Measurements from ENCODE around the gene LRPAP1.

The LRPAP1 gene

DNA sequence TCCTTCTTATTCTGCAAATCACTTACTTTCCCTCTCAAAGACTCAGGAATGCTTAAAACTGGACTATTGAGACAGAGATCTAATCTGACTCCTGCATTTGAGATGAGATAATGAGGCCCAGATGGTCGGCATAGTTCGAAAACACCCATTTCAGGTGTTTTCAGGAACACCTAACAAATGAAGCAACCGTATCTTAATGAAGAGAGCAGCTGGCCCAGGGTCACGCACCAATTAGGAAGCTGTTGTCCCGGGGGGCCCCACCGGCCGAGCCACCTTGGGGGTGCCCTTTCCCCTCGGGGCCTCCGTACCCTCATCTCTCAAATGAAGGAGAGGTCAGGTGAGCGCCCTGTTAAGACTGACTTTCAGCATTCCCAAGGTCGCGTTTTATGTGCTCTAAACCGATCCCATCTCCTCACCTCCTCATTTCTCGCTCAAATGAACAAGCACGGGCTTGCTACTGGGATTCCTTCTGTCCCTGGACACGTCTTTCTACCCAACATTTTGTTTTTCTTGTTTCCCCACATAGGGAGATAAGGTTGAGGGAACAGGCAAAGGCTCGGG, 824 bp downstream of the LRPAP1 start:
- no CpG with 5 or more reads among the region's 17 CpGs for WGBS (ENCODE audit: insufficient coverage, insufficient read length)
- no peak for DNase-seq (ENCODE audit: low read depth, low spot score)
- no peak overlapping the region for H3K27ac ChIP-seq (ENCODE audit: low read length)
- peak overlapping the region; percentile 75; the same call in 1 of the 2 replicates for H3K4me3 ChIP-seq (ENCODE audit: low read length)
- no peaks in the 10 kb centered on the region for H3K27me3 ChIP-seq (ENCODE audit: control insufficient read depth, insufficient read depth, low read length)
- no peaks in the 10 kb centered on the region for H3K9me3 ChIP-seq (ENCODE audit: control insufficient read depth, insufficient read depth, low read length)
- peaks cover 4% of the 10 kb centered on the region; the same call in 1 of the 2 replicates for H3K4me1 ChIP-seq (ENCODE audit: control insufficient read depth, insufficient read depth, low read length)
- H3K36me3 ChIP-seq (ENCODE audit: control insufficient read depth, insufficient read depth, low read length) = peaks cover 6% of the 10 kb centered on the region; the same call in 1 of the 2 replicates

GRCh38 chr4:3530663-3531254, 1.5 kb downstream of the LRPAP1 start:
- H3K4me3 ChIP-seq (ENCODE audit: low read length) = no peak overlapping the region

DNA sequence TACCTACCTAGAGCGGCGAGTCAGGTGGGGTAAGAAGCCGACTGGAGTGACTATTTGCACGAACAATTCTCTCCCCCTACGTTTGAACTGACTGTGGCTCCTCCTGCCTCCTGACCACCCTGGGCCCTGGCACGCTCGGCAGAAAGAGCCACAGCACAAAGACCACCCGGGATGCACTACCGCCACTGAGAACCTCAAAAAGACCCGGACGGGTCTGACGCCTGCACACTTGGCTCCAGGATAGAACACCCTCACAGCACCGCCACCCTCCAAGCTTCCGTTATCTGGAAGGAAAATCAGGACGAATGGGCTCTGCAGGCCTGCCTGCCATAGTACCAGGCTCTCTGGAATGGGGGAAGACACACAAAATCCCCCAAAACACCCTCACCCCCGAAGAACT, 2.2 kb downstream of the LRPAP1 start:
- no CpG with 5 or more reads among the region's 16 CpGs for WGBS (ENCODE audit: insufficient coverage, insufficient read length)
- H3K4me1 ChIP-seq (ENCODE audit: control insufficient read depth, insufficient read depth, low read length) = peaks cover 4% of the 10 kb centered on the region; the same call in 1 of the 2 replicates

More at GRCh38 chr4:3530663-3531254, 1.5 kb downstream of the LRPAP1 start:
- DNase-seq (ENCODE audit: low read depth, low spot score) = no peak
- H3K4me1 ChIP-seq (ENCODE audit: control insufficient read depth, insufficient read depth, low read length) = peaks cover 4% of the 10 kb centered on the region; the same call in 1 of the 2 replicates
- no CpG with 5 or more reads among the region's 18 CpGs for WGBS (ENCODE audit: insufficient coverage, insufficient read length)
- no peaks in the 10 kb centered on the region for H3K9me3 ChIP-seq (ENCODE audit: control insufficient read depth, insufficient read depth, low read length)
- peaks cover 6% of the 10 kb centered on the region; the same call in 1 of the 2 replicates for H3K36me3 ChIP-seq (ENCODE audit: control insufficient read depth, insufficient read depth, low read length)
- H3K27ac ChIP-seq (ENCODE audit: low read length) = no peak overlapping the region
- H3K27me3 ChIP-seq (ENCODE audit: control insufficient read depth, insufficient read depth, low read length) = no peaks in the 10 kb centered on the region

GRCh38 chr4:3529363-3529762, 2.9 kb downstream of the LRPAP1 start:
- H3K4me3 ChIP-seq (ENCODE audit: low read length) = no peak overlapping the region
- H3K36me3 ChIP-seq (ENCODE audit: control insufficient read depth, insufficient read depth, low read length) = peaks cover 13% of the 10 kb centered on the region
- DNase-seq (ENCODE audit: low read depth, low spot score) = no peak
- H3K27ac ChIP-seq (ENCODE audit: low read length) = no peak overlapping the region
- peaks cover 4% of the 10 kb centered on the region; the same call in 1 of the 2 replicates for H3K4me1 ChIP-seq (ENCODE audit: control insufficient read depth, insufficient read depth, low read length)
- H3K27me3 ChIP-seq (ENCODE audit: control insufficient read depth, insufficient read depth, low read length) = no peaks in the 10 kb centered on the region
- WGBS (ENCODE audit: insufficient coverage, insufficient read length) = no CpG with 5 or more reads among the region's 12 CpGs
- H3K9me3 ChIP-seq (ENCODE audit: control insufficient read depth, insufficient read depth, low read length) = no peaks in the 10 kb centered on the region

More for the DNA sequence above, 2.2 kb downstream of the LRPAP1 start:
- Histone ChIP-seq H3K27ac (ENCODE audit: low read length) (no peak overlapping the region), H3K9me3 (ENCODE audit: control insufficient read depth, insufficient read depth, low read length) (no peaks in the 10 kb centered on the region), H3K27me3 (ENCODE audit: control insufficient read depth, insufficient read depth, low read length) (no peaks in the 10 kb centered on the region), H3K4me3 (ENCODE audit: low read length) (no peak overlapping the region), H3K36me3 (ENCODE audit: control insufficient read depth, insufficient read depth, low read length) (peaks cover 7% of the 10 kb centered on the region)
- no peak for DNase-seq (ENCODE audit: low read depth, low spot score)

- no CpG with 5 or more reads among the region's 27 CpGs for WGBS (ENCODE audit: insufficient coverage, insufficient read length)
- no peak for DNase-seq (ENCODE audit: low read depth, low spot score)
- 0 out of 2 replicates have a peak, but pooled peaks cover 2% of the 10 kb centered on the region for H3K4me1 ChIP-seq (ENCODE audit: control insufficient read depth, insufficient read depth, low read length)
- H3K9me3 ChIP-seq (ENCODE audit: control insufficient read depth, insufficient read depth, low read length) = no peaks in the 10 kb centered on the region
- H3K4me3 ChIP-seq (ENCODE audit: low read length) = no peak overlapping the region
- no peak overlapping the region for H3K27ac ChIP-seq (ENCODE audit: low read length)
- H3K27me3 ChIP-seq (ENCODE audit: control insufficient read depth, insufficient read depth, low read length) = no peaks in the 10 kb centered on the region
- H3K36me3 ChIP-seq (ENCODE audit: control insufficient read depth, insufficient read depth, low read length) = peaks cover 18% of the 10 kb centered on the region
These were observed 4.0 kb downstream of the LRPAP1 start for GRCh38 chr4:3527914-3528876.

- H3K27ac ChIP-seq (ENCODE audit: low read length) = no peak overlapping the region
- H3K27me3 ChIP-seq (ENCODE audit: control insufficient read depth, insufficient read depth, low read length) = no peaks in the 10 kb centered on the region
- no CpG with 5 or more reads among the region's 14 CpGs for WGBS (ENCODE audit: insufficient coverage, insufficient read length)
- DNase-seq (ENCODE audit: low read depth, low spot score) = no peak
- H3K4me1 ChIP-seq (ENCODE audit: control insufficient read depth, insufficient read depth, low read length) = 0 out of 2 replicates have a peak, but pooled peaks cover 2% of the 10 kb centered on the region
- H3K36me3 ChIP-seq (ENCODE audit: control insufficient read depth, insufficient read depth, low read length) = peaks cover 21% of the 10 kb centered on the region
- no peaks in the 10 kb centered on the region for H3K9me3 ChIP-seq (ENCODE audit: control insufficient read depth, insufficient read depth, low read length)
- H3K4me3 ChIP-seq (ENCODE audit: low read length) = no peak overlapping the region
These were observed 4.9 kb downstream of the LRPAP1 start for GRCh38 chr4:3527101-3527913.

GRCh38 chr4:3526456-3526855, 5.8 kb downstream of the LRPAP1 start:
- H3K36me3 ChIP-seq (ENCODE audit: control insufficient read depth, insufficient read depth, low read length) = peaks cover 26% of the 10 kb centered on the region
- H3K4me1 ChIP-seq (ENCODE audit: control insufficient read depth, insufficient read depth, low read length) = 0 out of 2 replicates have a peak, but pooled peaks cover 2% of the 10 kb centered on the region
- no peaks in the 10 kb centered on the region for H3K9me3 ChIP-seq (ENCODE audit: control insufficient read depth, insufficient read depth, low read length)
- no peak overlapping the region for H3K4me3 ChIP-seq (ENCODE audit: low read length)
- no peak for DNase-seq (ENCODE audit: low read depth, low spot score)
- H3K27me3 ChIP-seq (ENCODE audit: control insufficient read depth, insufficient read depth, low read length) = no peaks in the 10 kb centered on the region
- H3K27ac ChIP-seq (ENCODE audit: low read length) = no peak overlapping the region
- WGBS (ENCODE audit: insufficient coverage, insufficient read length) = no CpG with 5 or more reads among the region's 19 CpGs

- Histone ChIP-seq H3K36me3 (ENCODE audit: control insufficient read depth, insufficient read depth, low read length) (peaks cover 29% of the 10 kb centered on the region), H3K27ac (ENCODE audit: low read length) (no peak overlapping the region), H3K9me3 (ENCODE audit: control insufficient read depth, insufficient read depth, low read length) (no peaks in the 10 kb centered on the region), H3K4me3 (ENCODE audit: low read length) (no peak overlapping the region; the same call in 1 of the 2 replicates), H3K4me1 (ENCODE audit: control insufficient read depth, insufficient read depth, low read length) (0 out of 2 replicates have a peak, but pooled peaks cover under 1% of the 10 kb centered on the region), H3K27me3 (ENCODE audit: control insufficient read depth, insufficient read depth, low read length) (no peaks in the 10 kb centered on the region)
- no peak for DNase-seq (ENCODE audit: low read depth, low spot score)
- WGBS (ENCODE audit: insufficient coverage, insufficient read length) = no CpG with 5 or more reads among the region's 33 CpGs
These were observed 6.4 kb downstream of the LRPAP1 start for GRCh38 chr4:3525532-3526430.

DNA sequence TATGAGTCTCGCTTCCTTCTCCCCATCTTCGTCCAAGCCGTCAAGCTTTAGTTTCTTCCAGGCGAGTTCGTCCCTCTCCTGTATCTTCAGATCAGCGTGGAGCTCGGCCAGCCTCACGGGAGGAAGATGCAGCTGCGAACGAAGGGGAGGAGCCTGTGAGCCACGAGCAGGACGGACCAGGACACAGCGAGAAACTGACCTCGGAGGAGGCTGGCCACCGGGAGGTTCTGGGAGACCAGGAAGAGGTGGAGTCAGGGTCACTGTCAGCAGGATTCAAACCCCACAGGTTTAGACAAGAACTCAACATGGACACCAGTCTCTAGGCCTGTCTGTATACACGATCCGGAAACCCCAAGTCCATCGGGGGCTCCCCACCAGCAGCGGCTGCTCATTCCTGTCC, 7.3 kb downstream of the LRPAP1 start:
- DNase-seq (ENCODE audit: low read depth, low spot score) = no peak
- no peaks in the 10 kb centered on the region for H3K9me3 ChIP-seq (ENCODE audit: control insufficient read depth, insufficient read depth, low read length)
- H3K36me3 ChIP-seq (ENCODE audit: control insufficient read depth, insufficient read depth, low read length) = peaks cover 34% of the 10 kb centered on the region
- H3K27ac ChIP-seq (ENCODE audit: low read length) = no peak overlapping the region
- H3K4me3 ChIP-seq (ENCODE audit: low read length) = no peak overlapping the region
- H3K4me1 ChIP-seq (ENCODE audit: control insufficient read depth, insufficient read depth, low read length) = no peaks in the 10 kb centered on the region
- H3K27me3 ChIP-seq (ENCODE audit: control insufficient read depth, insufficient read depth, low read length) = no peaks in the 10 kb centered on the region
- no CpG with 5 or more reads among the region's 19 CpGs for WGBS (ENCODE audit: insufficient coverage, insufficient read length)
